DND-41 (cell line): ENCODE data around the gene RAB7B.

Experiments used
- CTCF ChIP-seq: IDR thresholded peaks from 2 replicates; pipeline ENCODE4 v1.5.1; 2012; ENCODE audit warnings: borderline replicate concordance, low read length, moderate library complexity, mild to moderate bottlenecking; ENCODE audit not compliant: poor library complexity, severe bottlenecking; ENCODE audit errors: extremely low read depth
- EZH2 ChIP-seq: IDR thresholded peaks from 3 replicates; pipeline ENCODE4 v1.6.1; 2012; ENCODE audit warnings: borderline replicate concordance, low read depth, mild to moderate bottlenecking, moderate library complexity, low read length, inconsistent platforms; ENCODE audit not compliant: severe bottlenecking

- TF ChIP-seq CTCF (no peak), EZH2 (no peak)
These were observed 46.9 kb upstream of the RAB7B start for GRCh38 chr1:206049919-206050600.
